GM18951 (cell line): ENCODE results near the gene CSRP2.

ENCODE experiments used
- POLR2A ChIP-seq: IDR thresholded peaks from 4 replicates; pipeline ENCODE4 v1.6.1; 2011; ENCODE audit warnings: mild to moderate bottlenecking; ENCODE audit not compliant: insufficient read length, insufficient read depth; ENCODE audit errors: extremely low read depth
- in situ Hi-C: fragments of 300-500 bp; cut with MboI; formaldehyde crosslinking; loops from one replicate; pipeline ENCODE4 v1.12.0; 2022; ENCODE audit warnings: low sequenced_read_pairs, mixed read lengths, inconsistent platforms; ENCODE audit not compliant: unreplicated experiment

The CSRP2 gene

GRCh38 chr12:76813972-76814371 is 64.8 kb downstream of the CSRP2 start:
- in situ Hi-C loops: no loop called here
- no peak for TF ChIP-seq POLR2A

GRCh38 chr12:76813265-76813664 is 65.6 kb downstream of the CSRP2 start:
- TF ChIP-seq POLR2A: no peak
- in situ Hi-C loops: no loop called here

DNA sequence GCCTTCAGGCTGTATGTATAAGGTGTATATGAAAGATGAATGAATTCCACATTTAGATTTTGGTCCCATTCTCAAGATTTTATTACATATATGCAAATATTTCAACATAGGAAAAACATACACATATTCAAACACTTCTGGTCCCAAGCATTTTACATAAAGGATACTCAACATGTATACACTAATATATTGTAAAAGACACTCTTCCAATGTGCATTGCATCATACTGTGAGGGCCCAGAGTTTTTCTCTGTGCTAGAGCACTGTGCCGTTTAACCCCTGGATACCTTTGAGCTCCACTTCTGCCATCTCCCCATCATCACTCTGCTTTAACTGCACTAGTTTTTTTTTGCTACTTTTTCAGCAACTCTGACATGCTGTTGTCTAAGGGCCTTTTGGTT is 66.8 kb downstream of the CSRP2 start:
- no peak for TF ChIP-seq POLR2A
- in situ Hi-C loops: no loop called here

DNA sequence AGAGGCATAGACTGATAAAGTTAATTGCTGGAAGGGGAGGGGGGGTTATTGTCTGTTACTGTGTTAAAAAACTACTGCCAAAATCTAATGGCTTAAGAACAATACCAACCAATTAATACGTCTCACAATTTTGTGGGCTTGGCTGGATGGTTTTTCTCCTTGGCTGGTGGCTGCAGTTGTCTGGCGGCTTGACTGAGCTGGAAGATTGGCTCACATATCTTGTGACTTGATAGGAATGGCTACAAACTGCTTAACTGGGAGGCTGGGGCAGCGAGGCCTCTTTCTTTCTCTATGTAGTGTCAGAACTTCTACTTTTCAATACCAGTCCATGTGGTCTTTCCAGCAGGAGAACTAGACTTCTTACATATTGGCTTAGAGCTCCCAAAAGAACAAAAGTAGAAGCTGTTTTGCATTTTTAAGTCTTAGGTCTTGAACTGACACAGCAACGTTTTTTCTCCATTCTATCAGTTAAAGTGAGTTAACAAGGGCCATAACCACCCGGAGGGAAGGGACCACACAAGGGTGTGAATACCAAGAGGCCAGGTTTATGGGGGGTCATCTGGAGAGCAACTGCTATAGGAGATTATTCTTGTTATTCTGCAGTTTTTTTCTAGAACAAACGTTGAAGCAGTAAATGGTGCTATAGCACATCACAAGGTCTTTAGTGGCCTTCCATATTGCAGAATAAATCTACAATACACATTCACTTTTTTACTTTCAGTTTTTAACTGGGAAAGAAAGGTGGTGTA is 68.0 kb downstream of the CSRP2 start:
- in situ Hi-C loops: no loop called here
- TF ChIP-seq POLR2A: no peak
